HG03354 (cell line): ENCODE data around the gene APOE.

Source experiments
- ATAC-seq: cut with Tn5 transposase; IDR thresholded peaks from one replicate; pipeline ENCODE4 v1.9.1; 2021; ENCODE audit warnings: mild to moderate bottlenecking; ENCODE audit not compliant: unreplicated experiment, poor library complexity, severe bottlenecking

The APOE gene

DNA sequence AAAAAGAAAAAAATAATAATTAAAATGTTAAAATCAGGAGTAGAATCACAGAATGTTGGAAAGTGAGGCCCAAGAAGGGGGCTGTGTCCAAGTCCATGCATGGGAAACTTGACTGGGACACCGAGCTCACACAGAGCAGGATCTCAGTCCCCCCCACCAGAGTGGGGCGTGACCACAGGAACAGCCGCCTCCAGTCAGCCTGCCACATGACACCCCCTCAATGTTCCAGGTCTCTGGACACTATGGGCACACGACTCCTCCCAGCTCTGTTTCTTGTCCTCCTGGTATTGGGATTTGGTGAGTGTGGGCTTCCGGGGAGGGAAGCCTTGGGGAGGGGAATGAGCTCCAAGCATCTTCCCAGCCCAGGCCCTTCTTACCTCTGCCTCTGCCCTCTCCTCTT, 42.6 kb downstream of the APOE start:
- no peak for ATAC-seq

DNA sequence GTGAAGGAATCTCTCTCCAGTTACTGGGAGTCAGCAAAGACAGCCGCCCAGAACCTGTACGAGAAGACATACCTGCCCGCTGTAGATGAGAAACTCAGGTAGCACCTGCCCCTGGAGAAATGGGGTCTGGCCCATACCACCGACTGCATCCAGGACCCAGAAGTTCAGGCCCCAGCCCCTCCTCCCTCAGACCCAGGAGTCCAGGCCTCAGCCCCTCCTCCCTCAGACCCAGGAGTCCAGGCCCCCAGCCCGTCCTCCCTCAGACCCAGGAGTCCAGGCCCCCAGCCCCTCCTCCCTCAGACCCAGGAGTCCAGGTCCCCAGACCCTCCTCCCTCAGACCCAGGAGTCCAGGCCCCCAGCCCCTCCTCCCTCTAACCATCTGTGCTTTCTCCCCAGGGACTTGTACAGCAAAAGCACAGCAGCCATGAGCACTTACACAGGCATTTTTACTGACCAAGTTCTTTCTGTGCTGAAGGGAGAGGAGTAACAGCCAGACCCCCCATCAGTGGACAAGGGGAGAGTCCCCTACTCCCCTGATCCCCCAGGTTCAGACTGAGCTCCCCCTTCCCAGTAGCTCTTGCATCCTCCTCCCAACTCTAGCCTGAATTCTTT, 43.3 kb downstream of the APOE start:
- no peak for ATAC-seq

DNA sequence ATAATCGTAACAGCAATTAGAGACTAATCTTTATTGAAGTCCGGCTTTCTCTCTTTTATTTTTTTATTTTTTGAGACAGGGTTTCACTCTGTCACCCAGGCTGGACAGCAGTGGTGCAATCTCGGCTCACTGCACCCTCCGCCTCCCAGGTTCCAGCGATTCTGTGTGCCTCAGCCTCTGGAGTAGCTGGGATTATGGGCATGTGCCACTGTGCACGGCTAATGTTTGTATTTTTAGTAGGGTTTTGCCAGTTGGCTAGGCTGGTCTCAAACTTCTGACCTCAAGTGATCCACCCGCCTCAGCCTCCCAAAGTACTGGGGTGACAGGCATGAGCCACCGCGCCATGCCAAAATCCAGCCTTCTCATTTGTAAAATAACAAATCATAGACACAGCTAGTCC, 44.0 kb downstream of the APOE start:
- ATAC-seq = no peak

DNA sequence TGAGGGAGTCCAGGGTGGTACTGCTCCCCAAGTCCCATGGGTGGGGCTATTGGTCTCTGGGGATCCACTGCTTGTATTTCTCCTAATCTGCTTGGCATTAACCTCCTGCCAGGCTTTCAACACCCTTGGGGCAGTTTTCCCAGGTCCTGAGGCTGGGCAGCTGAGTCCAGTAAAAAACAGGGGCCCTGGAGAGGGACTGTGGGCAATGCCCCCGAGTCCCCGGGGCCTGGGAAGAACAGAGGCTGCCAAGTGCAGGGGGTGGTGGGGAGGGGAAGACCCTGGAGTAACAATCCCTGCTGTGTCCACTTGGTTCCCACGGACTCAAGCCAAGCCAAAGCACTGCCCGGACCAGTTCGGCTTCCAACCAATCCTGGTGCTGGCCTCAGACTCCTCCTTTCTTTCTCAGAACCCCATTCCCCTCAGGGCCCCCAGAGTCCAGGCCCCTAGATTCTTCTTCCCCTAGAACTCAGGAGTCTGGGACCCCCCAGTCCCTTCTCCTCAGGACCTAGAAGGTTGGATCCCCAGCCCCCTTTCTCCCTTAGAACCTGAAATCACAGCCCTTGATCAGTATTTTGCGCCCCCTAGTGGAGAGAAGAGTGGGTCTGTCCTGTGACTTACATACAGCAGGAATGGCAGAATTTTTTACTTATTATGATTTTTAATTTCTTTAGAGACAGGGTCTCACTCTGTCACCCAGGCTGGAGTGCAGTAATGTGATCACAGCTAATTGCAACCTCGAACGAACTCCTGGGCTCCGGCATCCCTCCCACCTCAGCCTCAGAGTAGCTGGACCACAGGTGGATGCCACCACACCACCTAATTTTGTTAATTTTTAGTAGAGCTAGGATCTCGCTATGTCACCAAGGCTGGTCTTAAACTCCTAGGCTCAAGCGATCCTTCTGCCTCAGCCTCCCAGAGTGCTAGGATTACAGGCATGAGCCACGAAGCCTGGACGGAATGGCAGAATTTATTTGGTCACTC, 45.9 kb downstream of the APOE start:
- no peak for ATAC-seq

DNA sequence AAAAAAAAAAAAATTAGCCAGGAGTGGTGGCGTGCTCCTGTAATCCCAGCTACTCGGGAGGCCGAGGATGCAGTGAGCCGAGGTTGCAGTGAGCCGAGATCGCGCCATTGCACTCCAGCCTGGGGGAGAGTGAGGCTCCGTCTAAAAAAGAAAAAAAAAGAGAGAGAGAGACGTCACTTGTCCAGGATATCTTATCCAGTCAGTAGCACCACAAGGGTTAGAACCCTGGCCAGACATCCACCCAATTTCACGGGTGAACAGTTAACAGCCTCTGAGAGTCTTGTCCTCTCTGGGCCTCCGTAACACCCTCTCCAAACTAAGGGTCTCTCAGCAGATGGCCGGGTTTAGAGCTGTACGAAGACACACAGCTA, 48.7 kb downstream of the APOE start:
- peak; percentile 3 for ATAC-seq

- peak; percentile 83 for ATAC-seq
Observed at GRCh38 chr19:44954649-44955504, 49.3 kb downstream of the APOE start, which contains the start of gene CLPTM1. TSS of gene CLPTM1 (plus strand) at chr19:44955380. CDS start at chr19:44955396, 16 bp downstream.

GRCh38 chr19:44955505-44956439, 50.2 kb downstream of the APOE start:
- no peak for ATAC-seq

DNA sequence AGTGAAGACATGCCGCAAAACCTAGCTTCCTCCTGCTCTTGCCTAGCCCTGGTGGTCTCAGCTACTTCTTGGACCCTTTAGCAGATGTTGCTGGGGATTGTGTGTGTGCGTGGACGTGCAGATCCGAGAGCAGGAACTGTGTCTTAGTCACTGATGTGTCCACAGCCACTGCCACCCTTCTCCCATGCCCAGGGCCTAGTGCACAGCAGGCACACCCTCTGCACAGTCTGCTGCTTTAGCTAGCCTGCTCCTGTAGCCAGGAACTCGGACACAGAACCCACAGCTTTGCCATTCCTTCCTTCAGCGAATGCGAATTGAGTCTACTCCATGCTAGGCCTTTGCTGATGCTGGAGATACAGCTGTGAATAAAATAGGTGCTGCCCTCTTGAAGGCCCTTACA, 51.9 kb downstream of the APOE start:
- no peak for ATAC-seq

GRCh38 chr19:44958090-44958489, 52.5 kb downstream of the APOE start:
- no peak for ATAC-seq
